Esophagus (tissue), 2 donors: Measurements from ENCODE around the gene PARD3B. TPM values are rescaled to one million over a fixed set of nuclear protein-coding genes. Genes with fewer than 3 reads are reported as not detected.

ENCODE experiments used
- H3K27ac ChIP-seq, 2 donors: one replicate each; pipeline ENCODE4 v1.5.1; 2013; ENCODE audit warnings: low read depth in 2 of 2, mild to moderate bottlenecking in 2 of 2, inconsistent platforms in 1 of 2, low read length in 1 of 2, moderate library complexity in 1 of 2
- H3K27me3 ChIP-seq, 2 donors: one replicate each; pipeline ENCODE4 v1.6.1; 2013; ENCODE audit warnings: low read length in 2 of 2, control low read depth in 1 of 2, mild to moderate bottlenecking in 1 of 2; ENCODE audit not compliant: insufficient read depth in 2 of 2, control insufficient read depth in 1 of 2
- H3K36me3 ChIP-seq, 2 donors: one replicate each; pipeline ENCODE4 v1.6.1; 2013; ENCODE audit warnings: low read length in 1 of 2; ENCODE audit not compliant: control insufficient read depth in 2 of 2, insufficient read depth in 2 of 2
- H3K4me1 ChIP-seq, 2 donors: one replicate each; pipeline ENCODE4 v1.6.1; 2013; ENCODE audit warnings: low read length in 1 of 2; ENCODE audit not compliant: control insufficient read depth in 2 of 2, insufficient read depth in 2 of 2
- H3K4me3 ChIP-seq, 2 donors: one replicate each; pipeline ENCODE4 v1.5.1; 2013; ENCODE audit warnings: low read length in 2 of 2, mild to moderate bottlenecking in 2 of 2, low read depth in 1 of 2, moderate library complexity in 1 of 2
- H3K9me3 ChIP-seq, 2 donors: one replicate each; pipeline ENCODE4 v1.6.1; 2013; ENCODE audit warnings: mild to moderate bottlenecking in 2 of 2, low read depth in 1 of 2, low read length in 1 of 2, moderate library complexity in 1 of 2; ENCODE audit not compliant: control insufficient read depth in 2 of 2, insufficient read depth in 1 of 2
- WGBS, 2 donors: extraction: QIAGEN DNeasy Blood & Tissue Kit; methylation state at CpG; one replicate each; pipeline ENCODE4 v1.1.7; 2013; 5-methylcytosine and 5-hydroxymethylcytosine counted together
- polyA plus RNA-seq, 2 donors: library from polyadenylated mRNA; stranded (reverse); fragments of 200-250 nt; gene quantifications; one replicate each; pipeline ENCODE4 v1.2.3, GENCODE V29; 2013
- donor health status: healthy with polysubstance abuse.
- donor health status: Bipolar disorder and iron deficiency.

PARD3B gene
- polyA plus RNA-seq, 2 donors = 1.2 to 1.3 TPM

- no peak overlapping the region for H3K27ac ChIP-seq
- 82 to 84% methylated on average over 2 of the region's 2 CpGs for WGBS, 2 donors
- no peaks in the 10 kb centered on the region for H3K4me1 ChIP-seq
- no peaks in the 10 kb centered on the region for H3K9me3 ChIP-seq
- H3K4me3 ChIP-seq = no peak overlapping the region
- H3K27me3 ChIP-seq = no peaks in the 10 kb centered on the region
- no peaks in the 10 kb centered on the region for H3K36me3 ChIP-seq
Observed at GRCh38 chr2:204722691-204723090, 177.4 kb downstream of the PARD3B start.

DNA sequence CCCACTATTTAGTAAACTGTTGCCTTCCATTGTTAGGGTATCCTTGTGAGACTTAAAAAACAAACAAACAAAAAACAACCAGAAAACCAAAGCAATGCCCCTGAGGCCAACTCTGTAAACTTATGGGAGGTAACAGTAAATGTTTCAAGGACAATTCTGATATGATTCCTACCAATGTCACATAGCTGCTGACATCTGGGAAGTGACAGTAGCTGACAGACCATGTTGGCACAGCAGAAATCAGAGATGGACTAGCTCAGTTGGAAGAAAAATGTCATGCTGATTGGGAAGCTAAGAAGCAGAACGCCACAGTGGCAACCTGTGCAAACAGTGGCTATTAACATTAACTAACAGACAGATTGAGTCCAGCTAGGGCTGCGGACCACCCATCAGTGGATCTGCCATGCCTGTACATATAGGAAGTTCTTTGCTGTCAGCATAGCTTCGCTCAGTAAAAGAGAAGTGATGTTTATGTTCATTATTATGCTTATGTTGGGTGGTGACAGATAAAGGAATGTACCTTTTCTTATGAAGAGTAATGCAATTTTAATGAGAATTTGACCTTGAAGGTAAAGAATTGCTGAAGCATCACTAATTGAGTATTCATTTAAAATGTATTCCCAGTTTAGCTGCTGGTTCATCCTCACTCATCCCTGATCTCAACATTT, 180.6 kb downstream of the PARD3B start:
- H3K27me3 ChIP-seq = no peaks in the 10 kb centered on the region
- no peak overlapping the region for H3K4me3 ChIP-seq
- no peaks in the 10 kb centered on the region for H3K9me3 ChIP-seq
- H3K36me3 ChIP-seq = no peaks in the 10 kb centered on the region
- no peak overlapping the region for H3K27ac ChIP-seq
- WGBS, 2 donors = 94 to 95% methylated on average over 3 of the region's 3 CpGs
- no peaks in the 10 kb centered on the region for H3K4me1 ChIP-seq

DNA sequence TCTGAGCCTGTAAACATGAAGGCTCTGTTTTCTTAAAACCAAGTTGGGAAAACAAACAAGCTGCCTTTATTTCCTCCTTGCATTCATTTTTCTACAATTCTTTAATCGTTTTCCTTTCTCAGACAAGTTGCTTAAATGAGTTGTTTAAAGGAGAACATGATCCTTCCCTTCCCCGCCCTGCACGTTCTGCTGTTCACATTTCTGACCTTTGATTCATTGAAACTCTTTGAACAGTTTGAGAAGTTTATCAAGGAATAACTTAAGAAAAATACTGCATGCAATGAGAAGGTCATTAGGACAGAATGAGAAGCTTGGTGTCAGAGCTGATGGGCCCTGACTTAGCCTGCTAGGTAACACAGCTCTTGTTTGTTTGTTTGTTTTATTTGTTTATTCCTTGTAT, 181.6 kb downstream of the PARD3B start:
- Histone ChIP-seq H3K4me3 (no peak overlapping the region), H3K9me3 (no peaks in the 10 kb centered on the region), H3K27ac (no peak overlapping the region), H3K27me3 (no peaks in the 10 kb centered on the region), H3K4me1 (no peaks in the 10 kb centered on the region), H3K36me3 (no peaks in the 10 kb centered on the region)
- 73 to 79% methylated on average over 3 of the region's 3 CpGs for WGBS, 2 donors

GRCh38 chr2:204727368-204727767, 182.1 kb downstream of the PARD3B start:
- WGBS, 2 donors = 86 to 88% methylated on average over 3 of the region's 3 CpGs
- Histone ChIP-seq H3K36me3 (no peaks in the 10 kb centered on the region), H3K4me1 (no peaks in the 10 kb centered on the region), H3K4me3 (no peak overlapping the region), H3K27me3 (no peaks in the 10 kb centered on the region), H3K9me3 (no peaks in the 10 kb centered on the region), H3K27ac (no peak overlapping the region)

DNA sequence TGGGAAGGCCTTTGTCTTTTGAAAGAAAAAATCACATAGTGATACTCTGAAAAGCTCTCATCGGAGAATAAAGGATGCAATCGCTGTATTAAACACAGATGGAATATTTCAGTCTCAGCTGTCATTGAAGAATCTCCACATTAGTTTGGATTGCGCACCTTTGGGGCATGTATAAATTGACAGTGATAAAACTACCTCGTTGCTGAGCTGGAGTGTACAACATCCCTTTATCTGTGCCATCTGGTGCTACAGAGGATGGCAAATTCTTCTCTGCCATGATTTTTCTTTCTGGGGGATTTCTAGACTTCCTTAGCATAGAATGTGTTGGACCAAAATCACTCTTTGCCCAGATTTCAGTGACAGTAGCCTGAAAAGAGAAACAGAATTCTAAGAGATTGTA, 185.3 kb downstream of the PARD3B start:
- H3K36me3 ChIP-seq = no peaks in the 10 kb centered on the region
- 81 to 82% methylated on average over 4 of the region's 4 CpGs for WGBS, 2 donors
- H3K4me1 ChIP-seq = no peaks in the 10 kb centered on the region
- H3K4me3 ChIP-seq = no peak overlapping the region
- H3K27me3 ChIP-seq = no peaks in the 10 kb centered on the region
- H3K27ac ChIP-seq = no peak overlapping the region
- H3K9me3 ChIP-seq = no peaks in the 10 kb centered on the region

DNA sequence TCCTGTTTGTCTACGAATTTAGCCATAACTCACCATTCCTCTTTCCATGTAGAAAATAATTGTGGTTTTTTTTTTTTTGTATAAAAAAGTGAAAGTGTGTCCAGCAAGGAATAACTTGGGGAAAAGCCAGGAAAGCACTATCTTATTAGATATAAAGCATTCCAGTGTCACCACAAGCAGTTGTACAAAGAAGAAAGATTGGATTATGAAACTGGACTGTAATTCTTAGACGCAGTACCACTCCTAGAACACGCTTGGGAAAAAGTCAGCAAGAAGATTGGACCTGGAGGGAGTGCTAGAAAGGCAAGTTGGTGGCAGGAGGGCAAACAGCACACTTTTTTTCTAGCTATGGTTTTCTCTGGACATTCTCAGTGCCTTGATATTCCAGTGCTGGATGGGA, 186.7 kb downstream of the PARD3B start:
- Histone ChIP-seq H3K4me1 (no peaks in the 10 kb centered on the region), H3K27ac (no peak overlapping the region), H3K4me3 (no peak overlapping the region), H3K9me3 (no peaks in the 10 kb centered on the region), H3K36me3 (no peaks in the 10 kb centered on the region), H3K27me3 (no peaks in the 10 kb centered on the region)
- 29 to 45% methylated on average over 3 of the region's 3 CpGs for WGBS, 2 donors

- Histone ChIP-seq H3K36me3 (no peaks in the 10 kb centered on the region), H3K9me3 (peaks cover 0 to 3% of the 10 kb centered on the region in 2 donors), H3K4me3 (no peak overlapping the region), H3K27me3 (no peaks in the 10 kb centered on the region), H3K4me1 (no peaks in the 10 kb centered on the region), H3K27ac (no peak overlapping the region)
- WGBS, 2 donors = 93 to 97% methylated on average over 1 of the region's 1 CpG
Observed at GRCh38 chr2:204737296-204737695, 192.0 kb downstream of the PARD3B start.

- Histone ChIP-seq H3K36me3 (no peaks in the 10 kb centered on the region), H3K27ac (no peak overlapping the region), H3K4me1 (no peaks in the 10 kb centered on the region), H3K27me3 (no peaks in the 10 kb centered on the region), H3K4me3 (no peak overlapping the region), H3K9me3 (peaks cover 0 to 3% of the 10 kb centered on the region in 2 donors)
- 74 to 89% methylated on average over 1 of the region's 1 CpG for WGBS, 2 donors
Observed at GRCh38 chr2:204738721-204739120, 193.4 kb downstream of the PARD3B start.

- H3K27me3 ChIP-seq = no peaks in the 10 kb centered on the region
- WGBS, 2 donors = 67 to 74% methylated on average over 2 of the region's 2 CpGs
- peaks cover 0 to 3% of the 10 kb centered on the region in 2 donors for H3K9me3 ChIP-seq
- H3K36me3 ChIP-seq = no peaks in the 10 kb centered on the region
- no peak overlapping the region for H3K27ac ChIP-seq
- no peak overlapping the region for H3K4me3 ChIP-seq
- H3K4me1 ChIP-seq = no peaks in the 10 kb centered on the region
Observed at GRCh38 chr2:204743393-204743960, 198.2 kb downstream of the PARD3B start.

- H3K4me3 ChIP-seq = no peak overlapping the region
- no peaks in the 10 kb centered on the region for H3K36me3 ChIP-seq
- H3K27me3 ChIP-seq = no peaks in the 10 kb centered on the region
- H3K4me1 ChIP-seq = no peaks in the 10 kb centered on the region
- no peak overlapping the region for H3K27ac ChIP-seq
- peaks cover 0 to 3% of the 10 kb centered on the region in 2 donors for H3K9me3 ChIP-seq
- WGBS, 2 donors = 89 to 92% methylated on average over 2 of the region's 2 CpGs
Observed at GRCh38 chr2:204744506-204744905, 199.2 kb downstream of the PARD3B start.
